HepG2 (cell line): ENCODE results near the gene BPGM. TPM values are rescaled to one million over a fixed set of nuclear protein-coding genes. Genes with fewer than 3 reads are reported as not detected.

Experiments used
- ATF2 ChIP-seq: sonication (generic); formaldehyde crosslinking; IDR thresholded peaks from 2 replicates; pipeline ENCODE4 v1.4.0; 2020; ENCODE audit warnings: missing genetic modification reagents
- FOXK1 ChIP-seq: sonication (generic); formaldehyde crosslinking; IDR thresholded peaks from 2 replicates; pipeline ENCODE4 v1.4.0; 2020; ENCODE audit warnings: low read depth, missing genetic modification reagents, borderline replicate concordance
- GTF2F1 ChIP-seq: fragments of 150-350 bp; IDR thresholded peaks from 2 replicates; pipeline ENCODE4 v1.6.1; 2014; ENCODE audit warnings: low read length
- KMT2A ChIP-seq: sonication (generic); formaldehyde crosslinking; IDR thresholded peaks from 2 replicates; pipeline ENCODE4 v1.4.0; 2020; ENCODE audit warnings: missing genetic modification reagents
- MAX ChIP-seq: IDR thresholded peaks from 2 replicates; pipeline ENCODE4 v1.6.1; 2012; ENCODE audit warnings: inconsistent platforms
- NPAS2 ChIP-seq: sonication (generic); formaldehyde crosslinking; IDR thresholded peaks from 2 replicates; pipeline ENCODE4 v1.8.0; 2022; ENCODE audit warnings: mild to moderate bottlenecking, missing genetic modification reagents, borderline replicate concordance
- PCBP1 ChIP-seq: fragments of 200-400 bp; formaldehyde crosslinking; IDR thresholded peaks from 2 replicates; pipeline ENCODE4 v1.6.1; 2017; ENCODE audit warnings: mild to moderate bottlenecking, low read depth, low read length, borderline replicate concordance
- PITX1 ChIP-seq: sonication (generic); formaldehyde crosslinking; IDR thresholded peaks from 2 replicates; pipeline ENCODE4 v1.5.1; 2020; ENCODE audit warnings: mild to moderate bottlenecking, missing genetic modification reagents
- POLR2AphosphoS5 ChIP-seq: IDR thresholded peaks from 2 replicates; pipeline ENCODE4 v1.6.1; 2012; ENCODE audit warnings: low read depth, low read length
- RCOR2 ChIP-seq: IDR thresholded peaks from 2 replicates; pipeline ENCODE4 v1.6.1; 2016; ENCODE audit warnings: missing biosample characterization, missing genetic modification reagents
- SIN3B ChIP-seq: fragments of 150-350 bp; IDR thresholded peaks from 2 replicates; pipeline ENCODE4 v1.6.1; 2014; ENCODE audit warnings: low read length
- SMAD9 ChIP-seq: sonication (generic); formaldehyde crosslinking; IDR thresholded peaks from 2 replicates; pipeline ENCODE4 v1.5.1; 2020; ENCODE audit warnings: mild to moderate bottlenecking, missing genetic modification reagents
- SMARCC2 ChIP-seq: fragments of 450-650 bp; IDR thresholded peaks from 2 replicates; pipeline ENCODE4 v1.6.1; 2017; ENCODE audit warnings: antibody characterized with exemption, mild to moderate bottlenecking
- TFDP1 ChIP-seq: IDR thresholded peaks from 2 replicates; pipeline ENCODE4 v1.6.1; 2016; ENCODE audit warnings: missing compliant biosample characterization, missing genetic modification reagents, borderline replicate concordance
- TIGD3 ChIP-seq: sonication (generic); formaldehyde crosslinking; IDR thresholded peaks from 2 replicates; pipeline ENCODE4 v1.5.1; 2020; ENCODE audit warnings: mild to moderate bottlenecking, missing genetic modification reagents, borderline replicate concordance
- ZBTB7B ChIP-seq: sonication (generic); formaldehyde crosslinking; IDR thresholded peaks from 2 replicates; pipeline ENCODE4 v1.4.0; 2020; ENCODE audit warnings: missing genetic modification reagents
- ZFX ChIP-seq: sonication (generic); formaldehyde crosslinking; IDR thresholded peaks from 2 replicates; pipeline ENCODE4 v1.4.0; 2020; ENCODE audit warnings: mild to moderate bottlenecking, low read depth, missing genetic modification reagents, moderate library complexity
- ZNF12 ChIP-seq: sonication (generic); formaldehyde crosslinking; IDR thresholded peaks from 2 replicates; pipeline ENCODE4 v1.5.0; 2020; ENCODE audit warnings: missing genetic modification reagents
- ZNF564 ChIP-seq: sonication (generic); formaldehyde crosslinking; IDR thresholded peaks from 2 replicates; pipeline ENCODE4 v1.8.1; 2023; ENCODE audit warnings: mild to moderate bottlenecking, missing genetic modification reagents
- polyA plus RNA-seq, 8 experiments: library from polyadenylated mRNA; depleted of rRNA in 3 of 8; stranded (reverse) in 7 of 8; unstranded in 1 of 8; fragments of >200 nt; fragmentation: Illumina TruSeq in 4 of 8; extraction: Trizol in 4 of 8; gene quantifications; 2 replicates each; pipeline versions ENCODE4 v1.2.1 to v1.2.3, GENCODE V29; 2011 to 2016; ENCODE audit warnings: low read depth in 4 of 8, missing spikeins in 1 of 8, mixed read lengths in 1 of 8; ENCODE audit not compliant: insufficient read depth in 1 of 8
- total RNA-seq, 5 experiments: library from RNA; depleted of rRNA; stranded (reverse); fragments of >200 nt; fragmentation: Illumina TruSeq; extraction: Trizol; gene quantifications; 2 replicates each; pipeline ENCODE4 v1.2.3, GENCODE V29; 2016; ENCODE audit warnings: low read depth in 1 of 5

Gene BPGM
- total and polyA plus RNA-seq, 2 of the 13 experiments (the other 11 are each of a cell fraction or from before 2014, with no cell fraction given), result 4.0 to 7.5 TPM

GRCh38 chr7:134646425-134647305 lies at the start of gene BPGM (continued):
- TF ChIP-seq TIGD3 (no peak), KMT2A (peak; percentile 71; the same call in 1 of the 2 replicates), ZNF12 (no peak), MAX (peak; percentile 57; the same call in 1 of the 2 replicates), SMARCC2 (no peak), NPAS2 (CRISPR knock-in tag) (no peak), SMAD9 (CRISPR knock-in tag) (no peak), ZNF564 (CRISPR knock-in tag) (no peak), POLR2AphosphoS5 (peak; percentile 87), ATF2 (CRISPR knock-in tag) (no peak), RCOR2 (CRISPR knock-in tag) (no peak), PITX1 (CRISPR knock-in tag) (peak; percentile 93), GTF2F1 (0 out of 2 replicates have a peak, but pooled peaks have one; percentile 35), SIN3B (no peak), ZBTB7B (peak; percentile 56; the same call in 1 of the 2 replicates), TFDP1 (CRISPR knock-in tag) (peak; percentile 48; the same call in 1 of the 2 replicates), PCBP1 (no peak), ZFX (CRISPR knock-in tag) (peak; percentile 97), FOXK1 (CRISPR knock-in tag) (peak; percentile 78; the same call in 1 of the 2 replicates)
